ENCODE data around the gene STON2.
"Not testable (repeated sequence)": the region's sequence is repeated elsewhere in the genome, so short reads cannot be mapped to it uniquely, and the experiment has no call there.

STON2 gene

DNA sequence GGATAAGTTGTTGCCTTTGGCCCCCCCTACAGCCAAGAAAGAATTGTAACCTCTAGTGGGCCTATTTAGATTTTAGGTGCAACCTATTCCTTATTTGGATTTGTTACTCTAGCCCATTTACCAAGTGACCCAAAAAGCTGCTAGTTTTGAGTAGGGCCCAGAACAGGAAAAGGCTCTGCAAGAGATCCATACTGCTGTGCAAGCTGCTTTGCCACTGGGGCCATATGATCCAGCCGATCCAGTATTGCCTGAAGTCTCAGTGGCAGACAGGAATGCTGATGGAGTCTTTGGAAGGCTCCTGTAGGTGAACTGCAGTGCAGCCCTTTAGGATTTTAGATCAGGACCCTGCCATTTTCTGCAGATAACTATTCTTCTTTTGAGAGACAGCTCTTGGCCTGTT, 166.5 kb downstream of the STON2 start:
- Histone ChIP-seq H3K9me3 (ENCODE audit: control insufficient read depth in 1 of 2, low read length in 2 of 2) (no peaks in the 10 kb centered on the region), H3K27me3 (ENCODE audit: low read depth, low read length) (no peaks in the 10 kb centered on the region), H3K4me1 (ENCODE audit: control insufficient read depth in 1 of 2, insufficient read depth in 2 of 2, low read length in 2 of 2) (no peaks in the 10 kb centered on the region), H3K27ac (ENCODE audit: low read length) (no peak overlapping the region), H3K4me3 (ENCODE audit: low read depth in 1 of 2, low read length in 2 of 2) (no peak overlapping the region), H3K36me3 (ENCODE audit: control insufficient read depth in 1 of 2, insufficient read depth in 2 of 2, low read length in 2 of 2) (no peaks in the 10 kb centered on the region)

GRCh38 chr14:81231540-81231939, 168.6 kb downstream of the STON2 start:
- Histone ChIP-seq H3K27ac (ENCODE audit: low read length) (no peak overlapping the region), H3K9me3 (ENCODE audit: control insufficient read depth in 1 of 2, low read length in 2 of 2) (no peaks in the 10 kb centered on the region), H3K36me3 (ENCODE audit: control insufficient read depth in 1 of 2, insufficient read depth in 2 of 2, low read length in 2 of 2) (no peaks in the 10 kb centered on the region), H3K4me3 (ENCODE audit: low read depth in 1 of 2, low read length in 2 of 2) (no peak overlapping the region), H3K4me1 (ENCODE audit: control insufficient read depth in 1 of 2, insufficient read depth in 2 of 2, low read length in 2 of 2) (no peaks in the 10 kb centered on the region), H3K27me3 (ENCODE audit: low read depth, low read length) (no peaks in the 10 kb centered on the region)

GRCh38 chr14:81224222-81224621, 175.9 kb downstream of the STON2 start:
- Histone ChIP-seq H3K27me3 (ENCODE audit: low read depth, low read length) (no peaks in the 10 kb centered on the region), H3K4me3 (ENCODE audit: low read depth in 1 of 2, low read length in 2 of 2) (no peak overlapping the region), H3K27ac (ENCODE audit: low read length) (no peak overlapping the region), H3K9me3 (ENCODE audit: control insufficient read depth in 1 of 2, low read length in 2 of 2) (no peaks in the 10 kb centered on the region), H3K4me1 (ENCODE audit: control insufficient read depth in 1 of 2, insufficient read depth in 2 of 2, low read length in 2 of 2) (peaks cover 0 to 5% of the 10 kb centered on the region in 2 donors), H3K36me3 (ENCODE audit: control insufficient read depth in 1 of 2, insufficient read depth in 2 of 2, low read length in 2 of 2) (no peaks in the 10 kb centered on the region)

- H3K36me3 ChIP-seq (ENCODE audit: control insufficient read depth in 1 of 2, insufficient read depth in 2 of 2, low read length in 2 of 2); H3K27ac ChIP-seq (ENCODE audit: low read length); H3K27me3 ChIP-seq (ENCODE audit: low read depth, low read length); H3K9me3 ChIP-seq (ENCODE audit: control insufficient read depth in 1 of 2, low read length in 2 of 2); H3K4me3 ChIP-seq (ENCODE audit: low read depth in 1 of 2, low read length in 2 of 2); H3K4me1 ChIP-seq (ENCODE audit: control insufficient read depth in 1 of 2, insufficient read depth in 2 of 2, low read length in 2 of 2): not testable (repeated sequence)
These were observed 176.3 kb downstream of the STON2 start for GRCh38 chr14:81223788-81224187.

GRCh38 chr14:81222691-81223090, 177.4 kb downstream of the STON2 start:
- Histone ChIP-seq H3K27me3 (ENCODE audit: low read depth, low read length) (no peaks in the 10 kb centered on the region), H3K4me3 (ENCODE audit: low read depth in 1 of 2, low read length in 2 of 2) (no peak overlapping the region), H3K4me1 (ENCODE audit: control insufficient read depth in 1 of 2, insufficient read depth in 2 of 2, low read length in 2 of 2) (peaks cover 5% of the 10 kb centered on the region in 2 donors), H3K9me3 (ENCODE audit: control insufficient read depth in 1 of 2, low read length in 2 of 2) (no peaks in the 10 kb centered on the region), H3K27ac (ENCODE audit: low read length) (no peak overlapping the region), H3K36me3 (ENCODE audit: control insufficient read depth in 1 of 2, insufficient read depth in 2 of 2, low read length in 2 of 2) (no peaks in the 10 kb centered on the region)

- Histone ChIP-seq H3K4me3 (ENCODE audit: low read depth in 1 of 2, low read length in 2 of 2) (peak overlapping the region; percentile 76 to 86), H3K36me3 (ENCODE audit: control insufficient read depth in 1 of 2, insufficient read depth in 2 of 2, low read length in 2 of 2) (no peaks in the 10 kb centered on the region), H3K9me3 (ENCODE audit: control insufficient read depth in 1 of 2, low read length in 2 of 2) (no peaks in the 10 kb centered on the region), H3K4me1 (ENCODE audit: control insufficient read depth in 1 of 2, insufficient read depth in 2 of 2, low read length in 2 of 2) (peaks cover 5 to 11% of the 10 kb centered on the region in 2 donors), H3K27me3 (ENCODE audit: low read depth, low read length) (no peaks in the 10 kb centered on the region), H3K27ac (ENCODE audit: low read length) (peak overlapping the region; percentile 95)
These were observed 178.0 kb downstream of the STON2 start for GRCh38 chr14:81222126-81222525.

- peaks cover 5 to 15% of the 10 kb centered on the region in 2 donors for H3K4me1 ChIP-seq (ENCODE audit: control insufficient read depth in 1 of 2, insufficient read depth in 2 of 2, low read length in 2 of 2)
- H3K27ac ChIP-seq (ENCODE audit: low read length) = peak overlapping the region; percentile 95
- H3K4me3 ChIP-seq (ENCODE audit: low read depth in 1 of 2, low read length in 2 of 2) = peak overlapping the region; percentile 76 to 86
- H3K27me3 ChIP-seq (ENCODE audit: low read depth, low read length) = no peaks in the 10 kb centered on the region
- H3K36me3 ChIP-seq (ENCODE audit: control insufficient read depth in 1 of 2, insufficient read depth in 2 of 2, low read length in 2 of 2) = no peaks in the 10 kb centered on the region
- H3K9me3 ChIP-seq (ENCODE audit: control insufficient read depth in 1 of 2, low read length in 2 of 2) = no peaks in the 10 kb centered on the region
These were observed 178.5 kb downstream of the STON2 start for GRCh38 chr14:81221579-81222102.

- Histone ChIP-seq H3K4me3 (ENCODE audit: low read depth in 1 of 2, low read length in 2 of 2) (peak within 1 kb of the TSS; percentile 76 to 94), H3K27ac (ENCODE audit: low read length) (peak within 1 kb of the TSS; percentile 100), H3K36me3 (ENCODE audit: control insufficient read depth in 1 of 2, insufficient read depth in 2 of 2, low read length in 2 of 2) (no peaks in the 10 kb centered on the region)
These were observed 179.1 kb downstream of the STON2 start, which contains the start of gene GTF2A1 for GRCh38 chr14:81220830-81221578. TSS of gene GTF2A1 (minus strand) at chr14:81220959. CDS start at chr14:81220518, 441 bp downstream.

GRCh38 chr14:81220580-81220829, 179.6 kb downstream of the STON2 start:
- Histone ChIP-seq H3K4me1 (ENCODE audit: control insufficient read depth in 1 of 2, insufficient read depth in 2 of 2, low read length in 2 of 2) (peaks cover 5 to 15% of the 10 kb centered on the region in 2 donors), H3K27ac (ENCODE audit: low read length) (peak overlapping the region; percentile 96), H3K4me3 (ENCODE audit: low read depth in 1 of 2, low read length in 2 of 2) (peak overlapping the region; percentile 76 to 85), H3K27me3 (ENCODE audit: low read depth, low read length) (no peaks in the 10 kb centered on the region), H3K9me3 (ENCODE audit: control insufficient read depth in 1 of 2, low read length in 2 of 2) (no peaks in the 10 kb centered on the region), H3K36me3 (ENCODE audit: control insufficient read depth in 1 of 2, insufficient read depth in 2 of 2, low read length in 2 of 2) (peaks cover 0 to 2% of the 10 kb centered on the region in 2 donors)

More at GRCh38 chr14:81220830-81221578, 179.1 kb downstream of the STON2 start, which contains the start of gene GTF2A1:
- H3K9me3 ChIP-seq (ENCODE audit: control insufficient read depth in 1 of 2, low read length in 2 of 2) = no peaks in the 10 kb centered on the region
- H3K27me3 ChIP-seq (ENCODE audit: low read depth, low read length) = no peaks in the 10 kb centered on the region
- H3K4me1 ChIP-seq (ENCODE audit: control insufficient read depth in 1 of 2, insufficient read depth in 2 of 2, low read length in 2 of 2) = peaks cover 5 to 15% of the 10 kb centered on the region in 2 donors

DNA sequence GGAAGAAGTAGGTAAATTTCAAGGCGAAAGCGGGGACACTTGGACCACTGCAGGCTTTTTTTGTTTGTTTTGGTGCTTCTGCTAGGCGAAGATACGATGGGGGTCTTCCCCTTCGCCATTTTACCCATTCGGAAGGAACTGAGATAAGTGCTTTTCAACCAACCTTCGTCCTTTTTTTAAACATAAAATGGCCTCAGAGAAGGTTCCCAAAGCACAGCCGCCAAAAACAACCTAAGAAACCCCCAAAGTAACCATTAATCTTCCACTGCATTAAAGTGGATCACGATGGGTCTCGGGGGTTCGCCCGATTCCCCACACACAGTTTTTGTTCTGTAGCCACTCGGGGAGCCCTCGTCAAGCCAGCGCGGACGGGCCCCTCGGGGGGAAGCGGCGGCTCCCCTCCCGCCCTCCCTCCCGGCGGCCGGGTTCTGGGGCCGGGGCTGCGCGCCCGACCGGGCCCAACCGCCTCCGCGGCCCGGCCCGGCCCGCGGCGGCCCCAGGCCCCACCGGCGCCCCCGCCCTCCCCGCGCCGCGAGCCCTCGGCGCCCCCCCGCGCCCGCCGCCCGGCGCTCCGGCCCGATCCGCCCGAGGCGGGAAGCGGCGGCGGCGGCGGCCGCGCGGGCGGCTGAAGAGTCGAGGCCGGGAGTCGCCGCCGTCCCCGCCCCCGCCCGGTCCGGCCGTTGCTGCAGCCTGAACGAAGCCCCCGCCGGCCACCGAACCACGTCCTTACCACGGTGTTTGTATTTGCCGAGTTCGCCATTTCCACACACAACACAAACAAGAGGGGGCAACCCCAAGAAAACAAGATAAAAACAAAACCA, 180.2 kb downstream of the STON2 start:
- H3K4me3 ChIP-seq (ENCODE audit: low read depth in 1 of 2, low read length in 2 of 2) = peak overlapping the region; percentile 76 to 94
- H3K27ac ChIP-seq (ENCODE audit: low read length) = peak overlapping the region; percentile 100
- H3K36me3 ChIP-seq (ENCODE audit: control insufficient read depth in 1 of 2, insufficient read depth in 2 of 2, low read length in 2 of 2) = peaks cover 0 to 7% of the 10 kb centered on the region in 2 donors
- no peaks in the 10 kb centered on the region for H3K9me3 ChIP-seq (ENCODE audit: control insufficient read depth in 1 of 2, low read length in 2 of 2)
- H3K4me1 ChIP-seq (ENCODE audit: control insufficient read depth in 1 of 2, insufficient read depth in 2 of 2, low read length in 2 of 2) = peaks cover 5 to 15% of the 10 kb centered on the region in 2 donors
- no peaks in the 10 kb centered on the region for H3K27me3 ChIP-seq (ENCODE audit: low read depth, low read length)

GRCh38 chr14:81219210-81219758, 180.8 kb downstream of the STON2 start:
- peak overlapping the region; percentile 100 for H3K27ac ChIP-seq (ENCODE audit: low read length)
- H3K4me3 ChIP-seq (ENCODE audit: low read depth in 1 of 2, low read length in 2 of 2) = peak overlapping the region; percentile 71 to 94
- H3K27me3 ChIP-seq (ENCODE audit: low read depth, low read length) = no peaks in the 10 kb centered on the region
- peaks cover 5 to 15% of the 10 kb centered on the region in 2 donors for H3K4me1 ChIP-seq (ENCODE audit: control insufficient read depth in 1 of 2, insufficient read depth in 2 of 2, low read length in 2 of 2)
- H3K36me3 ChIP-seq (ENCODE audit: control insufficient read depth in 1 of 2, insufficient read depth in 2 of 2, low read length in 2 of 2) = peaks cover under 1 to 7% of the 10 kb centered on the region in 2 donors
- no peaks in the 10 kb centered on the region for H3K9me3 ChIP-seq (ENCODE audit: control insufficient read depth in 1 of 2, low read length in 2 of 2)
